Activated CD8-positive, alpha-beta T cell treated with anti-CD3 and anti-CD28 coated beads for 36 hours (primary cell): Measurements from ENCODE around the gene TRAPPC2L. TPM values are rescaled to one million over a fixed set of nuclear protein-coding genes. Genes with fewer than 3 reads are reported as not detected.
A peak's percentile ranks its signal among the peaks of the same experiment; 100 is the strongest.

Experiments
- ATAC-seq: fragments of 200-7000 bp; cut with Tn5 transposase; one replicate; pipeline ENCODE4 v1.10.0; 2021; ENCODE audit warnings: mild to moderate bottlenecking, moderate library complexity
- CTCF ChIA-PET: fragments of 350-600 bp; sonication (Branson Sonifier 250); formaldehyde crosslinking; loops from one replicate; lab custom pipeline; 2021; ENCODE audit warnings: antibody characterized with exemption; lab: Charles Lee
- POLR2A ChIA-PET: fragments of 350-600 bp; sonication (Branson Sonifier 250); formaldehyde crosslinking; loops from one replicate; lab custom pipeline; 2021; ENCODE audit warnings: antibody characterized with exemption; lab: Charles Lee
- DNase-seq: peaks from one replicate; pipeline ENCODE4 v3.0.0-alpha.2; 2020
- H3K27ac Mint-ChIP-seq: one replicate; pipeline ENCODE4 v1.8.0; 2021; ENCODE audit warnings: mild to moderate bottlenecking, mixed read lengths
- H3K27me3 Mint-ChIP-seq: one replicate; pipeline ENCODE4 v1.8.0; 2021; ENCODE audit warnings: mixed read lengths
- H3K36me3 Mint-ChIP-seq: one replicate; pipeline ENCODE4 v1.8.0; 2021; ENCODE audit warnings: low read depth, mixed read lengths
- H3K4me1 Mint-ChIP-seq: one replicate; pipeline ENCODE4 v1.8.0; 2021; ENCODE audit warnings: low read depth, mixed read lengths
- H3K4me3 Mint-ChIP-seq: one replicate; pipeline ENCODE4 v1.8.0; 2021; ENCODE audit warnings: mild to moderate bottlenecking, moderate library complexity, mixed read lengths
- H3K9me3 Mint-ChIP-seq: one replicate; pipeline ENCODE4 v1.8.0; 2021; ENCODE audit warnings: mixed read lengths
- intact Hi-C: fragments of 100-400 bp; cut with micrococcal nuclease; formaldehyde crosslinking; loops from one replicate; pipeline ENCODE4 v1.10.0; 2022
- total RNA-seq, 2 experiments: library from RNA; stranded (reverse); gene quantifications; one replicate each; pipeline ENCODE4 v1.2.3, GENCODE V29; 2021
- TF ChIP-seq, protein P1 (sequence below): fragments of 200-600 bp; IDR thresholded peaks from one replicate; pipeline ENCODE4 v1.8.0; 2022; ENCODE audit warnings: antibody characterized with exemption, mild to moderate bottlenecking

TRAPPC2L gene
- total RNA-seq, 2 experiments from 2014 or later: 56.4 to 61.9 TPM

DNA sequence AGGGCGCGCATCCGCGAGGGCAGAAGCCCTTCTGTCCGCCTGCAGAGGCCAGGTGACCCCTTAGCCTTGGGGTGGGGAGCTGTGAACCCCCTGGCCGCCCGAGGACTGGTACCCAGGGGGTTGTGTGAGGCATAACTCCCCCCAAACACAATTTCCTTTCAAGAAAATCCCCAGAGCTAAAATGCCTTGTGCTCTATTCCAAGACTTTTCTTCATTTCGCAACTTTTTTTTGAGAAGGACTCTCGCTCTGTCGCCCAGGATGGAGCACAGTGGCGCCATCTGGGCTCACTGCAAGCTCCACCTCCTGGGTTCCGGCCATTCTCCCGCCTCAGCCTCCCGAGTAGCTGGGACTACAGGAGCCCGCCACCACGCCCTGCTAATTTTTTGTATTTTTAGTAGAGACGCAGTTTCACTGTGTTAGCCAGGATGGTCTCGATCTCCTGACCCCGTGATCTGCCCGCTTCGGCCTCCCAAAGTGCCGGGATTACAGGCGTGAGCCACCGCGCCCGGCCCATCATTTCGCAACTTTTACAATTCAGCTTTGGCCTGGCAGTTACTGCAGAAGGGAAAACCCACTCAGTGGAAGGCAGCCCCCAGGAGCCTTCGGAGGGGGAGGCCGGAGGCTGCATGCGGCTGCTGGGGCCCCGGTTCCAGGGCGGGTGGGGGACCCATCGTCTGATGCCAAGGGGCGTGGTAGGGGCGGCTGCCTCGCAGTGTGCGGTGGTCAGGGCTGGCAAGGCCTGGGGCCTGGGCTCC is 44.2 kb upstream of the TRAPPC2L start:
- Mint-ChIP-seq H3K27ac (peak overlapping the region; percentile 96), H3K36me3 (peaks cover 31% of the 10 kb centered on the region), H3K27me3 (no peaks in the 10 kb centered on the region), H3K4me1 (peaks cover 14% of the 10 kb centered on the region), H3K4me3 (peak overlapping the region; percentile 91), H3K9me3 (no peaks in the 10 kb centered on the region)
- intact Hi-C loops: no loop called here
- POLR2A ChIA-PET: interaction anchor here (0.6 to 7.3 kb wide), 14 partner anchors 8 to 432 kb away, joined by 3 to 81 read pairs (median 3); partner anchors contain the start of genes CDT1, GALNS, PIEZO1 and TRAPPC2L
- TF ChIP-seq, protein P1, sequence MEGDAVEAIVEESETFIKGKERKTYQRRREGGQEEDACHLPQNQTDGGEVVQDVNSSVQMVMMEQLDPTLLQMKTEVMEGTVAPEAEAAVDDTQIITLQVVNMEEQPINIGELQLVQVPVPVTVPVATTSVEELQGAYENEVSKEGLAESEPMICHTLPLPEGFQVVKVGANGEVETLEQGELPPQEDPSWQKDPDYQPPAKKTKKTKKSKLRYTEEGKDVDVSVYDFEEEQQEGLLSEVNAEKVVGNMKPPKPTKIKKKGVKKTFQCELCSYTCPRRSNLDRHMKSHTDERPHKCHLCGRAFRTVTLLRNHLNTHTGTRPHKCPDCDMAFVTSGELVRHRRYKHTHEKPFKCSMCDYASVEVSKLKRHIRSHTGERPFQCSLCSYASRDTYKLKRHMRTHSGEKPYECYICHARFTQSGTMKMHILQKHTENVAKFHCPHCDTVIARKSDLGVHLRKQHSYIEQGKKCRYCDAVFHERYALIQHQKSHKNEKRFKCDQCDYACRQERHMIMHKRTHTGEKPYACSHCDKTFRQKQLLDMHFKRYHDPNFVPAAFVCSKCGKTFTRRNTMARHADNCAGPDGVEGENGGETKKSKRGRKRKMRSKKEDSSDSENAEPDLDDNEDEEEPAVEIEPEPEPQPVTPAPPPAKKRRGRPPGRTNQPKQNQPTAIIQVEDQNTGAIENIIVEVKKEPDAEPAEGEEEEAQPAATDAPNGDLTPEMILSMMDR: peak; percentile 23
- DNase-seq (peak; percentile 58), ATAC-seq (no peak)
- CTCF ChIA-PET: interaction anchor here (0.8 to 6.1 kb wide), 11 partner anchors 13 to 405 kb away, joined by 3 to 66 read pairs (median 4); partner anchors contain the start of genes CDH15, GALNS, TRAPPC2L and ZNF778

DNA sequence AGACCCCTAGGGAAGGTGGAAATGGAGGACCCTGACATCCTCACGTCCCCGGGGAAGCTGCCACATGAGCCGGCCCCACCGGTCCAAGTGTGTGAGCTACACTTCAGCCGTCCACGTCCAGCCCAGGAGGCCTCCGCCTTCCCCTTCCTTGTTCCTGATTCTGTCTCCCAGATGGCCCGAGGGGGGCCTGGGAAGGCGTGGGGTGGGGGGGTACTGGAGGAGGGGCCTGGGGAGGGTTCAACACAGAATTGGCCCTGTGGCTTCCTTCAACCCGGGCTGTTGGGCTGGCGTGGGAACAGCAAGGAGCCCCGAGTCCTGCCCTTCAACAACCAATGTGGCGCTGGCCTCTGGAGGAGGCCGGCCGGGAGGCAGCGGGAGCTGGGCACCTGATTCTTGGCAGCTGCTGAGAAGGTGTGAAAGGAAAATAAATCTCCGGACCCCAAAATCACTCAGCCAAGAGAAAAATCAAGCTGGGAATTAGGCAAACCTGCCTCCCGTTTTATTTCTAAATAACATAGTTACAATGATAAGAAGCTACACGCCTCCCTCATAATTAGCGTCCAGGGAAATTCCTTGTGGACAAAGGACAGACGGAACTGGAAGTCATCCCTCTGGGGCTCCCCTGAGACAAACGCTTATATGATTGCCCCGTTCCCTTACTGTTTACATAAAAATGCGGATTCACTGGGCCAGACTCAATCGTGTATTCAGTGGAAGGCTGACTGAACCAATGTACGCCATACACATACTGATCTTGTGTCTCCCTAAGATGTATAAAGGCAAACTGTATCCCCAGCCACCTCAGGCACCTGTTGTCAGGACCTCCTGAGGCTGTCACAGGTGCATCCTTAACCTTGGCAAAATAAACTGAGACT is 43.4 kb upstream of the TRAPPC2L start:
- ChIA-PET CTCF (interaction anchor here (0.9 to 6.1 kb wide), 7 partner anchors 13 to 404 kb away, joined by 3 to 66 read pairs (median 5); partner anchors contain the start of genes GALNS, TRAPPC2L and ZNF778), POLR2A (interaction anchor here (0.7 to 7.3 kb wide), 7 partner anchors 8 to 361 kb away, joined by 3 to 81 read pairs (median 6); partner anchors contain the start of genes CDT1, GALNS, PIEZO1 and TRAPPC2L)
- Mint-ChIP-seq H3K4me1 (peaks cover 14% of the 10 kb centered on the region), H3K27me3 (no peaks in the 10 kb centered on the region), H3K36me3 (peaks cover 23% of the 10 kb centered on the region), H3K9me3 (no peaks in the 10 kb centered on the region), H3K27ac (no peak overlapping the region), H3K4me3 (peak overlapping the region; percentile 43)
- no peak for ATAC-seq
- TF ChIP-seq, protein P1: no peak
- intact Hi-C loops: no loop called here
- DNase-seq: no peak

DNA sequence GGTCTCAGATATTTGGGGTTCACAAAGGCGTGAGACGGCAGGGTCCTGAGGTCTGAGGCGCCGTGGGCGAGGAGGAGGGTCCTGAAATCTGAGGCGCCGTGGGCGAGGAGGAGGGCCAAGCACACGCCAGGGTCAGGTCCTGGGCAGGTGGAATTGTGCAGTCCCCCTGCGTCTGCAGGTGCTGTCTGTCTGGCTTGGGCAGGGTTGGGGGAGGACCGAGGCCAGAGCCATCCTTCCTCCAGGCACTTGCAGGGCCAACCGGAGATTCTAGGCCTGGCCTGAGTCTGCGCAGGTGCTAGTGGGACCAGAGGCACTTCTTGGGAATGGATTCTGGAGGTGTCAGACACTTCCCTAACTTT is 42.8 kb upstream of the TRAPPC2L start:
- ATAC-seq (no peak), DNase-seq (no peak)
- Mint-ChIP-seq H3K4me3 (peak overlapping the region; percentile 43), H3K27ac (no peak overlapping the region), H3K4me1 (peaks cover 12% of the 10 kb centered on the region), H3K36me3 (peaks cover 18% of the 10 kb centered on the region), H3K27me3 (no peaks in the 10 kb centered on the region), H3K9me3 (no peaks in the 10 kb centered on the region)
- TF ChIP-seq, protein P1: no peak
- intact Hi-C loops: no loop called here
- CTCF ChIA-PET: interaction anchor here (2.0 to 6.1 kb wide), 2 partner anchors 44 to 402 kb away, joined by 5 to 66 read pairs; partner anchors contain the start of genes GALNS and TRAPPC2L
- POLR2A ChIA-PET: interaction anchor here (3.4 to 7.3 kb wide), 2 partner anchors 11 to 32 kb away, joined by 19 to 81 read pairs; partner anchors contain the start of genes CDT1 and PIEZO1

DNA sequence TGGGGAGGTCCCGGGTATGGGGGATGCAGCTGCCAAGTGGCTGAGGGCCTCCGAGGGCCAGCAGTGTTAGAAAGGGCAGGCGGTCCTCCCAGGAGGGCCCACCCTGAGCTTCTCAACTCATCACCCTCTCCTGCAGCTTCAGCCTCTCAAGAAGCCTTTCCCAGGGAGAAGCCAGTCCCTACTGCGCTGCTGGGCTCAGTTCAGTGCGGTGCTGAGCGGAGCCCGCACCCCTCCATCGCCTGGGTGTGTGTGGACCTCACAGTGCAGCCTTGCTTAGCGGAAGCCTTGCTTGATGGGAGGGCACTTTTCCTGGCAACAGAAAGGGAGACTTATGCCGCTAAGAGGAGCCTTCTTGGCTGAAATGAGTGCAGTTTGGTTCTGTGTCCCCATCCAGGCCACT is 41.7 kb upstream of the TRAPPC2L start:
- ATAC-seq (no peak), DNase-seq (no peak)
- no peaks in the 10 kb centered on the region for H3K27me3 Mint-ChIP-seq
- H3K9me3 Mint-ChIP-seq: no peaks in the 10 kb centered on the region
- no peak overlapping the region for H3K4me3 Mint-ChIP-seq
- TF ChIP-seq, protein P1: no peak
- intact Hi-C loops: no loop called here
- H3K36me3 Mint-ChIP-seq: peaks cover 9% of the 10 kb centered on the region
- H3K4me1 Mint-ChIP-seq: peaks cover 4% of the 10 kb centered on the region
- ChIA-PET CTCF (interaction anchor here (0.7 to 6.1 kb wide), 6 partner anchors 12 to 401 kb away, joined by 3 to 66 read pairs (median 3); partner anchors contain the start of genes GALNS and TRAPPC2L), POLR2A (interaction anchor here (0.9 kb wide), 1 partner anchor 12 kb away, joined by 3 read pairs; no protein-coding TSS in a partner anchor)
- H3K27ac Mint-ChIP-seq: no peak overlapping the region
